Kidney (tissue), 14 donors: ENCODE data around the gene BTG2. TPM values are rescaled to one million over a fixed set of nuclear protein-coding genes. Genes with fewer than 3 reads are reported as not detected.
A peak's percentile ranks its signal among the peaks of the same experiment; 100 is the strongest.
"Not testable (repeated sequence)": the region's sequence is repeated elsewhere in the genome, so short reads cannot be mapped to it uniquely, and the experiment has no call there.

ENCODE experiments used
- DNase-seq, 5 donors: peaks; one replicate each; pipeline ENCODE4 v3.0.0-alpha.2; 2013 to 2020
- FAIRE-seq: peaks from 2 replicates; lab custom pipeline; 2012; peaks lifted over from hg19 to GRCh38; lab: Jason Lieb, UNC
- H3K27ac ChIP-seq, 2 donors: one replicate each; pipeline ENCODE4 v1.7.0; 2013; ENCODE audit warnings: low read depth in 2 of 2, low read length in 2 of 2, inconsistent platforms in 1 of 2
- H3K27me3 ChIP-seq: one replicate; pipeline ENCODE4 v1.7.1; 2013; ENCODE audit warnings: low read length, inconsistent platforms; ENCODE audit not compliant: control insufficient read depth, insufficient read depth
- H3K36me3 ChIP-seq, 3 donors: one replicate each; pipeline versions ENCODE4 v1.7.0 to v1.7.1; 2013; ENCODE audit warnings: low read length in 3 of 3, control low read depth in 1 of 3, inconsistent platforms in 1 of 3; ENCODE audit not compliant: insufficient read depth in 3 of 3, control insufficient read depth in 2 of 3
- H3K4me1 ChIP-seq, 3 donors: one replicate each; pipeline versions ENCODE4 v1.7.0 to v1.7.1; 2013; ENCODE audit warnings: low read length in 3 of 3, inconsistent platforms in 1 of 3, low read depth in 1 of 3; ENCODE audit not compliant: control insufficient read depth in 2 of 3, insufficient read depth in 2 of 3
- H3K4me3 ChIP-seq, 3 donors: one replicate each; pipeline versions ENCODE4 v1.7.0 to v1.8.1; 2013; ENCODE audit warnings: low read length in 3 of 3, control low read depth in 1 of 3, inconsistent platforms in 1 of 3
- H3K9ac ChIP-seq, 3 donors: one replicate each; pipeline versions ENCODE4 v1.7.0 to v1.7.1; 2013; ENCODE audit warnings: low read length in 3 of 3, control low read depth in 1 of 3, inconsistent platforms in 1 of 3
- H3K9me3 ChIP-seq, 3 donors: one replicate each; pipeline versions ENCODE4 v1.7.0 to v1.7.1; 2013; ENCODE audit warnings: low read length in 3 of 3, control low read depth in 1 of 3, inconsistent platforms in 1 of 3; ENCODE audit not compliant: control insufficient read depth in 2 of 3, insufficient read depth in 1 of 3
- CTCF ChIP-seq: IDR thresholded peaks from 3 replicates; pipeline ENCODE4 v1.5.1; 2012; ENCODE audit warnings: mild to moderate bottlenecking, moderate library complexity, borderline replicate concordance; ENCODE audit not compliant: insufficient read depth; ENCODE audit errors: extremely low read depth
- intact Hi-C: fragments of 100-400 bp; cut with DNase I; formaldehyde crosslinking; loops from one replicate; pipeline ENCODE4 v1.11.1; 2022
- polyA plus RNA-seq: library from polyadenylated mRNA; stranded (reverse); fragments of 350-450 nt; fragmentation: Illumina TruSeq; extraction: RNeasy Lipid Tissue Mini Kit (QIAGEN cat#74804); gene quantifications from one replicate; pipeline ENCODE4 v1.2.3, GENCODE V29; 2014; ENCODE audit warnings: low read depth, low replicate concordance; ENCODE audit not compliant: insufficient read depth
- total RNA-seq: library from RNA; stranded (reverse); fragmentation: NEBNext Ultra II Directional; extraction: Animal tissue kit (Norgen Biotek cat#: 25700); gene quantifications from one replicate; pipeline ENCODE4 v1.2.1, GENCODE V29; 2021
- donor health status: control.
- donor health status: control.
- donor health status: control.
- donor health status: control.
- donor health status: control.
- donor health status: DM: yes; HTN: yes; CAD: no.
- donor health status: Normal renal cell carcinoma (clear cell type).

The BTG2 gene
- total and polyA plus RNA-seq, 2 donors from 2014 or later: 59.9 to 156 TPM

- FAIRE-seq (no peak), DNase-seq (peak in 2 of 5 donors; percentile 55 to 91)
- Histone ChIP-seq H3K36me3 (no peaks in the 10 kb centered on the region), H3K27me3 (no peaks in the 10 kb centered on the region), H3K9me3 (no peaks in the 10 kb centered on the region), H3K4me1 (peaks cover under 1 to 3% (median 3%) of the 10 kb centered on the region in 3 donors), H3K4me3 (no peak overlapping the region), H3K27ac (no peak overlapping the region), H3K9ac (no peak overlapping the region)
- intact Hi-C loops: no loop called here
- no peak for TF ChIP-seq CTCF
Observed at GRCh38 chr1:203296460-203297073, 8.8 kb upstream of the BTG2 start.

- intact Hi-C loops: no loop called here
- Histone ChIP-seq H3K27me3 (no peaks in the 10 kb centered on the region), H3K4me3 (no peak overlapping the region), H3K9ac (no peak overlapping the region), H3K9me3 (no peaks in the 10 kb centered on the region), H3K27ac (no peak overlapping the region), H3K4me1 (peaks cover 0 to 5% (median 2%) of the 10 kb centered on the region in 3 donors), H3K36me3 (no peaks in the 10 kb centered on the region)
- FAIRE-seq: no peak
- no peak for DNase-seq
- TF ChIP-seq CTCF: no peak
Observed at GRCh38 chr1:203299169-203299568, 6.2 kb upstream of the BTG2 start.

- H3K36me3 ChIP-seq, H3K9ac ChIP-seq, H3K4me3 ChIP-seq, H3K9me3 ChIP-seq, DNase-seq, FAIRE-seq, intact Hi-C loops, H3K4me1 ChIP-seq, H3K27ac ChIP-seq, H3K27me3 ChIP-seq: not testable (repeated sequence)
Observed at GRCh38 chr1:203299719-203300429, 5.4 kb upstream of the BTG2 start.
